ENCODE results near the gene VPS13D. TPM values are rescaled to one million over a fixed set of nuclear protein-coding genes. Genes with fewer than 3 reads are reported as not detected.

VPS13D gene
- total RNA-seq, 1 experiment from 2014 or later: 33.1 TPM

GRCh38 chr1:12515234-12515633 is 285.4 kb downstream of the VPS13D start:
- intact Hi-C loops (cut with micrococcal nuclease; ENCODE audit: unreplicated experiment): no loop called here
- DNase-seq (ENCODE audit: low read depth, low spot score): no peak
- TF ChIP-seq, protein P1, sequence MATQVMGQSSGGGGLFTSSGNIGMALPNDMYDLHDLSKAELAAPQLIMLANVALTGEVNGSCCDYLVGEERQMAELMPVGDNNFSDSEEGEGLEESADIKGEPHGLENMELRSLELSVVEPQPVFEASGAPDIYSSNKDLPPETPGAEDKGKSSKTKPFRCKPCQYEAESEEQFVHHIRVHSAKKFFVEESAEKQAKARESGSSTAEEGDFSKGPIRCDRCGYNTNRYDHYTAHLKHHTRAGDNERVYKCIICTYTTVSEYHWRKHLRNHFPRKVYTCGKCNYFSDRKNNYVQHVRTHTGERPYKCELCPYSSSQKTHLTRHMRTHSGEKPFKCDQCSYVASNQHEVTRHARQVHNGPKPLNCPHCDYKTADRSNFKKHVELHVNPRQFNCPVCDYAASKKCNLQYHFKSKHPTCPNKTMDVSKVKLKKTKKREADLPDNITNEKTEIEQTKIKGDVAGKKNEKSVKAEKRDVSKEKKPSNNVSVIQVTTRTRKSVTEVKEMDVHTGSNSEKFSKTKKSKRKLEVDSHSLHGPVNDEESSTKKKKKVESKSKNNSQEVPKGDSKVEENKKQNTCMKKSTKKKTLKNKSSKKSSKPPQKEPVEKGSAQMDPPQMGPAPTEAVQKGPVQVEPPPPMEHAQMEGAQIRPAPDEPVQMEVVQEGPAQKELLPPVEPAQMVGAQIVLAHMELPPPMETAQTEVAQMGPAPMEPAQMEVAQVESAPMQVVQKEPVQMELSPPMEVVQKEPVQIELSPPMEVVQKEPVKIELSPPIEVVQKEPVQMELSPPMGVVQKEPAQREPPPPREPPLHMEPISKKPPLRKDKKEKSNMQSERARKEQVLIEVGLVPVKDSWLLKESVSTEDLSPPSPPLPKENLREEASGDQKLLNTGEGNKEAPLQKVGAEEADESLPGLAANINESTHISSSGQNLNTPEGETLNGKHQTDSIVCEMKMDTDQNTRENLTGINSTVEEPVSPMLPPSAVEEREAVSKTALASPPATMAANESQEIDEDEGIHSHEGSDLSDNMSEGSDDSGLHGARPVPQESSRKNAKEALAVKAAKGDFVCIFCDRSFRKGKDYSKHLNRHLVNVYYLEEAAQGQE (IDR thresholded peaks at IDR 0.05; ENCODE audit: insufficient read depth in 1 of 2, low read depth in 2 of 2, low read length in 1 of 2): no peak
- TF ChIP-seq POLR2AphosphoS5 (IDR thresholded peaks at IDR 0.05; ENCODE audit: low read depth, low read length): no peak
- TF ChIP-seq TCF7L2 (IDR thresholded peaks at IDR 0.05; ENCODE audit: low read depth, low read length): no peak
- no peak for TF ChIP-seq CTCF (IDR thresholded peaks at IDR 0.05)
- TF ChIP-seq SIN3A (IDR thresholded peaks at IDR 0.05; ENCODE audit: borderline replicate concordance, insufficient read depth, low read depth, low read length): no peak
- Histone ChIP-seq H3K36me3 (ENCODE audit: control insufficient read depth, insufficient read depth, low read length) (no peaks in the 10 kb centered on the region), H3K4me1 (ENCODE audit: control insufficient read depth, insufficient read depth, low read length) (peaks cover 10% of the 10 kb centered on the region), H3K4me3 (ENCODE audit: low read depth in 2 of 2, low read length in 2 of 2) (no peak overlapping the region), H3K9me3 (ENCODE audit: control insufficient read depth, insufficient read depth, low read depth, low read length) (no peaks in the 10 kb centered on the region), H3K27me3 (ENCODE audit: control insufficient read depth, insufficient read depth, low read length) (no peaks in the 10 kb centered on the region), H3K27ac (ENCODE audit: low read length) (no peak overlapping the region)
- no peak for ATAC-seq
- no TSS peak for BruUV-seq (replicated peaks)
- in situ Hi-C loops (cut with HindIII; ENCODE audit: low pct_unique_long_range_greater_than_20kb, low sequenced_read_pairs): no loop called here
- POLR2A ChIA-PET: no interaction called here
- CTCF ChIA-PET: no interaction called here

DNA sequence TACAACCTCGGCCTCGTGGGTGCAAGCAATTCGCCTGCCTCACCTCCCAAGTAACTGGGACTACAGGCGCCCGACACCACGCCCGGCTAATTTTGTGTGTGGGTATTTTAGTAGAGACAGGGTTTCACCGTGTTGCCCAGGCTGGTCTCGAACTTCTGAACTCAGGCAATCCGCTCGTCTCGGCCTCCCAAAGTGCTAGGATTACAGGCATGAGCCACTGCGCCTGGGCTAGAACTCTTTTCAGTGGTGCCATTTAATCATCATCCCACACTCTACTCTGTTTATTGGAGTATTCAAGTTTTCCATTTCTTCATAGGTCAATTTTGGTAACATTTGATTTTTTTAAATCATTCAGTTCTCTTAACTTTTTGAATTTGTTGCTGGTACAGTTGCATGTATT is 286.9 kb downstream of the VPS13D start:
- POLR2A ChIA-PET: no interaction called here
- BruUV-seq (replicated peaks): no TSS peak
- intact Hi-C loops (cut with micrococcal nuclease; ENCODE audit: unreplicated experiment): no loop called here

More for the DNA sequence above, 286.9 kb downstream of the VPS13D start:
- Histone ChIP-seq H3K27me3 (ENCODE audit: control insufficient read depth, insufficient read depth, low read length) (no peaks in the 10 kb centered on the region), H3K27ac (ENCODE audit: low read length) (no peak overlapping the region; the same call in 1 of the 2 replicates), H3K4me1 (ENCODE audit: control insufficient read depth, insufficient read depth, low read length) (peaks cover 16% of the 10 kb centered on the region), H3K9me3 (ENCODE audit: control insufficient read depth, insufficient read depth, low read depth, low read length) (no peaks in the 10 kb centered on the region), H3K4me3 (ENCODE audit: low read depth in 2 of 2, low read length in 2 of 2) (no peak overlapping the region), H3K36me3 (ENCODE audit: control insufficient read depth, insufficient read depth, low read length) (no peaks in the 10 kb centered on the region)
- in situ Hi-C loops (cut with HindIII; ENCODE audit: low pct_unique_long_range_greater_than_20kb, low sequenced_read_pairs): no loop called here
- CTCF ChIA-PET: no interaction called here
- DNase-seq (ENCODE audit: low read depth, low spot score) (no peak), ATAC-seq (no peak)
- no peak for TF ChIP-seq SIN3A (IDR thresholded peaks at IDR 0.05; ENCODE audit: borderline replicate concordance, insufficient read depth, low read depth, low read length)
- TF ChIP-seq CTCF (IDR thresholded peaks at IDR 0.05): no peak
- TF ChIP-seq POLR2AphosphoS5 (IDR thresholded peaks at IDR 0.05; ENCODE audit: low read depth, low read length): no peak
- TF ChIP-seq TCF7L2 (IDR thresholded peaks at IDR 0.05; ENCODE audit: low read depth, low read length): no peak

Data from Panc1 (cell line).